CD4-positive, alpha-beta T cell (primary cell): ENCODE data around the gene TEX47. TPM values are rescaled to one million over a fixed set of nuclear protein-coding genes. Genes with fewer than 3 reads are reported as not detected.

ENCODE experiments used
- ATAC-seq: fragments of 200-7000 bp; cut with Tn5 transposase; one replicate; pipeline ENCODE4 v1.10.0; 2022; ENCODE audit warnings: mild to moderate bottlenecking; ENCODE audit not compliant: poor library complexity
- CTCF ChIA-PET: fragments of 350-600 bp; sonication (Branson Sonifier 250); formaldehyde crosslinking; loops from one replicate; lab custom pipeline; 2021; ENCODE audit warnings: antibody characterized with exemption, inconsistent platforms; lab: Charles Lee
- POLR2A ChIA-PET: fragments of 350-600 bp; sonication (Branson Sonifier 250); formaldehyde crosslinking; loops from one replicate; lab custom pipeline; 2021; ENCODE audit warnings: antibody characterized with exemption, inconsistent platforms; lab: Charles Lee
- DNase-seq, 14 experiments: peaks; one replicate each; pipeline ENCODE4 v3.0.0-alpha.2; 2013 to 2020; ENCODE audit warnings: mixed read lengths in 2 of 14
- H3K27ac ChIP-seq, 2 donors: one replicate each; pipeline versions ENCODE4 v1.5.1 to v1.7.0; 2013; ENCODE audit warnings: low read length in 2 of 2, low read depth in 1 of 2, mild to moderate bottlenecking in 1 of 2
- H3K27me3 ChIP-seq, 2 experiments: 1 replicate in 1 of 2; 2 replicates in 1 of 2; pipeline versions ENCODE4 v1.6.1 to v1.7.0; 2013; ENCODE audit warnings: low read length in 2 of 2, control low read depth in 1 of 2, mild to moderate bottlenecking in 1 of 2, moderate library complexity in 1 of 2; ENCODE audit not compliant: insufficient read depth in 2 of 2, control insufficient read depth in 1 of 2
- H3K36me3 ChIP-seq: one replicate; pipeline ENCODE4 v1.6.1; 2013; ENCODE audit warnings: low read length, control low read depth; ENCODE audit not compliant: insufficient read depth
- H3K4me1 ChIP-seq: one replicate; pipeline ENCODE4 v1.6.1; 2013; ENCODE audit warnings: low read length, control low read depth; ENCODE audit not compliant: insufficient read depth
- H3K4me3 ChIP-seq: one replicate; pipeline ENCODE4 v1.5.1; 2013; ENCODE audit warnings: mild to moderate bottlenecking, low read length, moderate library complexity
- H3K9me3 ChIP-seq, 2 experiments: 1 replicate in 1 of 2; 2 replicates in 1 of 2; pipeline versions ENCODE4 v1.6.1 to v1.7.0; 2013; ENCODE audit warnings: low read length in 2 of 2, mild to moderate bottlenecking in 2 of 2, control low read depth in 1 of 2, moderate library complexity in 1 of 2; ENCODE audit not compliant: control insufficient read depth in 1 of 2, insufficient read depth in 1 of 2
- H3K27ac Mint-ChIP-seq: one replicate; pipeline ENCODE4 v1.8.0; 2020; ENCODE audit warnings: mixed read lengths
- H3K27me3 Mint-ChIP-seq: one replicate; pipeline ENCODE4 v1.8.0; 2021; ENCODE audit warnings: mixed read lengths
- H3K36me3 Mint-ChIP-seq: one replicate; pipeline ENCODE4 v1.8.0; 2021; ENCODE audit warnings: low read depth, mixed read lengths
- H3K4me1 Mint-ChIP-seq: one replicate; pipeline ENCODE4 v1.8.0; 2021; ENCODE audit warnings: low read depth, mixed read lengths
- H3K4me3 Mint-ChIP-seq: one replicate; pipeline ENCODE4 v1.8.0; 2020; ENCODE audit warnings: mild to moderate bottlenecking, mixed read lengths
- H3K9me3 Mint-ChIP-seq: one replicate; pipeline ENCODE4 v1.8.0; 2020; ENCODE audit warnings: mixed read lengths
- intact Hi-C, 2 experiments: fragments of 100-400 bp; cut with DNase I in 1 of 2; cut with micrococcal nuclease in 1 of 2; formaldehyde crosslinking; loops; one replicate each; pipeline versions ENCODE4 v1.15.1 to v1.9.0; 2023 to 2025; cut with DNase I, micrococcal nuclease
- total RNA-seq, 174 experiments: library from RNA in 2 of 174; stranded (reverse) in 2 of 174; gene quantifications; one replicate each; pipeline ENCODE4 v1.2.3 and lab custom pipeline; 2021 to 2026
- TF ChIP-seq, protein P1 (sequence below): fragments of 200-600 bp; IDR thresholded peaks from one replicate; pipeline ENCODE4 v1.8.0; 2022; ENCODE audit warnings: antibody characterized with exemption, mild to moderate bottlenecking

The TEX47 gene
- total RNA-seq, 2 experiments from 2014 or later: not detected

- DNase-seq (no peak), ATAC-seq (no peak)
- Mint-ChIP-seq H3K4me3 (no peak overlapping the region), H3K27ac (no peak overlapping the region), H3K27me3 (no peaks in the 10 kb centered on the region), H3K4me1 (no peaks in the 10 kb centered on the region), H3K9me3 (no peaks in the 10 kb centered on the region), H3K36me3 (no peaks in the 10 kb centered on the region)
- H3K4me3 ChIP-seq: no peak overlapping the region
- H3K4me1 ChIP-seq: no peaks in the 10 kb centered on the region
- no peaks in the 10 kb centered on the region for H3K9me3 ChIP-seq
- intact Hi-C loops: no loop called here
- no peak overlapping the region for H3K27ac ChIP-seq
- H3K27me3 ChIP-seq: no peaks in the 10 kb centered on the region
- TF ChIP-seq, protein P1, sequence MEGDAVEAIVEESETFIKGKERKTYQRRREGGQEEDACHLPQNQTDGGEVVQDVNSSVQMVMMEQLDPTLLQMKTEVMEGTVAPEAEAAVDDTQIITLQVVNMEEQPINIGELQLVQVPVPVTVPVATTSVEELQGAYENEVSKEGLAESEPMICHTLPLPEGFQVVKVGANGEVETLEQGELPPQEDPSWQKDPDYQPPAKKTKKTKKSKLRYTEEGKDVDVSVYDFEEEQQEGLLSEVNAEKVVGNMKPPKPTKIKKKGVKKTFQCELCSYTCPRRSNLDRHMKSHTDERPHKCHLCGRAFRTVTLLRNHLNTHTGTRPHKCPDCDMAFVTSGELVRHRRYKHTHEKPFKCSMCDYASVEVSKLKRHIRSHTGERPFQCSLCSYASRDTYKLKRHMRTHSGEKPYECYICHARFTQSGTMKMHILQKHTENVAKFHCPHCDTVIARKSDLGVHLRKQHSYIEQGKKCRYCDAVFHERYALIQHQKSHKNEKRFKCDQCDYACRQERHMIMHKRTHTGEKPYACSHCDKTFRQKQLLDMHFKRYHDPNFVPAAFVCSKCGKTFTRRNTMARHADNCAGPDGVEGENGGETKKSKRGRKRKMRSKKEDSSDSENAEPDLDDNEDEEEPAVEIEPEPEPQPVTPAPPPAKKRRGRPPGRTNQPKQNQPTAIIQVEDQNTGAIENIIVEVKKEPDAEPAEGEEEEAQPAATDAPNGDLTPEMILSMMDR: no peak
- POLR2A ChIA-PET: no interaction called here
- H3K36me3 ChIP-seq: no peaks in the 10 kb centered on the region
- CTCF ChIA-PET: no interaction called here
Measured at GRCh38 chr7:88806280-88807037, 10.9 kb upstream of the TEX47 start.

DNA sequence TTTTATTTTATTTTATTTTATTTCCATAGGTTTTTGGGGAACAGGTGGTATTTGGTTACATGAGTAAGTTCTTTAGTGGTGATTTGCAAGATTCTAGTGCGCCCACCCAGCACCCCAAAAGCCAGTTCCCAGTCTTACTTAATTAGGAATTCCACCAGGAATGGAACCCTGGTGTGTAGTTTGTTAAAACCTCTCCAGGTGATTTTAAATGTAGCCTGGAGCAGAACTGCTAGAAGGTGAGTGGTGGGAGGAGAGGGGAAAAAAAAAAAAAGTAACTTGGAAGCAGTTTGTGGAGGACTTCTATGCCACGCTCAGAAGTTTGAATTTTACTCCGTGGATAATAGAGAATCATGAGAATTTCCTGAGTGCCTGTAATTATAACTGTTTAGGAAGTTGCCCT, 5.5 kb upstream of the TEX47 start:
- ATAC-seq: no peak
- ChIA-PET POLR2A (no interaction called here), CTCF (no interaction called here)
- H3K4me3 Mint-ChIP-seq: no peak overlapping the region
- no peaks in the 10 kb centered on the region for H3K4me1 Mint-ChIP-seq
- H3K9me3 Mint-ChIP-seq: no peaks in the 10 kb centered on the region
- no peaks in the 10 kb centered on the region for H3K36me3 Mint-ChIP-seq
- no peak overlapping the region for H3K27ac ChIP-seq
- intact Hi-C loops: no loop called here
- TF ChIP-seq, protein P1: no peak
- no peaks in the 10 kb centered on the region for H3K4me1 ChIP-seq
- H3K9me3 ChIP-seq: no peaks in the 10 kb centered on the region
- no peaks in the 10 kb centered on the region for H3K27me3 Mint-ChIP-seq
- H3K36me3 ChIP-seq: no peaks in the 10 kb centered on the region
- DNase-seq: no peak
- no peak overlapping the region for H3K4me3 ChIP-seq
- H3K27ac Mint-ChIP-seq: no peak overlapping the region
- no peaks in the 10 kb centered on the region for H3K27me3 ChIP-seq

GRCh38 chr7:88792361-88792760, 3.2 kb downstream of the TEX47 start:
- Histone ChIP-seq H3K27me3 (no peaks in the 10 kb centered on the region), H3K9me3 (no peaks in the 10 kb centered on the region), H3K36me3 (no peaks in the 10 kb centered on the region), H3K27ac (no peak overlapping the region), H3K4me3 (no peak overlapping the region), H3K4me1 (no peaks in the 10 kb centered on the region)
- TF ChIP-seq, protein P1: no peak
- CTCF ChIA-PET: no interaction called here
- Mint-ChIP-seq H3K27me3 (no peaks in the 10 kb centered on the region), H3K4me1 (no peaks in the 10 kb centered on the region), H3K4me3 (no peak overlapping the region), H3K27ac (no peak overlapping the region), H3K36me3 (no peaks in the 10 kb centered on the region), H3K9me3 (no peaks in the 10 kb centered on the region)
- intact Hi-C loops: loop anchor here in 1 of 2 experiments (5.0 kb wide), 1 partner anchor 830 kb away; no protein-coding TSS in a partner anchor
- ATAC-seq (no peak), DNase-seq (no peak)
- POLR2A ChIA-PET: interaction anchor here (0.6 to 1.3 kb wide), 2 partner anchors 15 to 16 kb away, joined by 3 to 4 read pairs; no protein-coding TSS in a partner anchor
